ENCODE measurements around the gene RMDN3. TPM values are rescaled to one million over a fixed set of nuclear protein-coding genes. Genes with fewer than 3 reads are reported as not detected.

Gene RMDN3
- total and polyA plus RNA-seq, 2 of the 13 experiments (the other 11 are each of a cell fraction or from before 2014, with no cell fraction given) = 16.8 to 19.5 TPM

- TF ChIP-seq NRL (CRISPR knock-in tag; IDR thresholded peaks at IDR 0.05; ENCODE audit: borderline replicate concordance) = no peak
- no peak for TF ChIP-seq ARHGAP35 (CRISPR knock-in tag; IDR thresholded peaks at IDR 0.05; ENCODE audit: borderline replicate concordance)
- TF ChIP-seq AHDC1 (CRISPR knock-in tag; IDR thresholded peaks at IDR 0.05; ENCODE audit: borderline replicate concordance) = no peak
- H2AFZ ChIP-seq (ENCODE audit: low read length) = no peak overlapping the region
- ATAC-seq (no peak), FAIRE-seq (no peak), DNase-seq (ENCODE audit: low spot score) (no peak)
- 94% methylated on average over 7 of the region's 7 CpGs for WGBS (ENCODE audit: low lambda C conversion rate)
- H3K79me2 ChIP-seq (ENCODE audit: insufficient read depth, low read length) = peaks cover 14% of the 10 kb centered on the region
- H4K20me1 ChIP-seq (ENCODE audit: insufficient read depth, low read length) = no peaks in the 10 kb centered on the region
- ChIA-PET CTCF (ENCODE audit: low intra/inter-chr PET ratio, low total read pairs) (no interaction called here), POLR2A (no interaction called here)
- intact Hi-C loops (cut with micrococcal nuclease; ENCODE audit: unreplicated experiment) = loop anchor here (10.0 kb wide), 1 partner anchor 103 kb away; the partner anchor contains the start of gene KNL1
- H3K27me3 ChIP-seq (ENCODE audit: control insufficient read depth in 1 of 2, insufficient read depth in 2 of 2, low read length in 2 of 2) = peaks cover 0 to 5% of the 10 kb centered on the region in 2 experiments; a peak in 1 of 5 replicates
- H3K4me1 ChIP-seq (ENCODE audit: insufficient read depth, low read length) = peaks cover 20% of the 10 kb centered on the region
- H3K27ac ChIP-seq (ENCODE audit: extremely low read length, insufficient read depth, low read length) = no peak overlapping the region
- no peak overlapping the region for H3K4me3 ChIP-seq (replicated peaks in 1 of 3; ENCODE audit: insufficient read depth in 1 of 3, low read depth in 2 of 3, low read length in 3 of 3)
- H3K9me3 ChIP-seq (ENCODE audit: low read length) = no peaks in the 10 kb centered on the region
- H3K4me2 ChIP-seq (ENCODE audit: low read depth, low read length) = no peak overlapping the region
- peaks cover 3 to 31% of the 10 kb centered on the region in 2 experiments; a peak in 3 of 5 replicates for H3K36me3 ChIP-seq (replicated peaks in 1 of 2; ENCODE audit: control insufficient read depth in 1 of 2, insufficient read depth in 2 of 2, low read length in 2 of 2)
- in situ Hi-C loops (cut with HindIII; ENCODE audit: extremely low pct_ligation_motif_present, low pct_unique_long_range_greater_than_20kb) = loop anchor here (10.0 kb wide), 1 partner anchor 197 kb away; the partner anchor contains the start of gene VPS18
- no TSS peak for BruUV-seq (replicated peaks)
- H3K9ac ChIP-seq (ENCODE audit: insufficient read depth, low read depth, low read length) = no peak overlapping the region
Measured at GRCh38 chr15:40697916-40698315, 57.1 kb downstream of the RMDN3 start.

Measured in HepG2 (cell line).